ENCODE measurements around the gene STK32B. TPM values are rescaled to one million over a fixed set of nuclear protein-coding genes. Genes with fewer than 3 reads are reported as not detected.

The STK32B gene
- total RNA-seq, 1 donor from 2014 or later = 46.9 TPM

GRCh38 chr4:5084911-5085475 is 33.7 kb downstream of the STK32B start:
- Mint-ChIP-seq H3K9me3 (ENCODE audit: unreplicated experiment) (peaks cover 33% of the 10 kb centered on the region), H3K36me3 (ENCODE audit: unreplicated experiment) (peaks cover 14% of the 10 kb centered on the region), H3K27me3 (ENCODE audit: unreplicated experiment) (no peaks in the 10 kb centered on the region), H3K4me3 (ENCODE audit: unreplicated experiment) (peak overlapping the region; percentile 18), H3K27ac (ENCODE audit: unreplicated experiment) (peak overlapping the region; percentile 89), H3K4me1 (ENCODE audit: unreplicated experiment) (peaks cover 42% of the 10 kb centered on the region)
- no peak for DNase-seq (ENCODE audit: extremely low spot score, unreplicated experiment)
- TF ChIP-seq, protein P1, sequence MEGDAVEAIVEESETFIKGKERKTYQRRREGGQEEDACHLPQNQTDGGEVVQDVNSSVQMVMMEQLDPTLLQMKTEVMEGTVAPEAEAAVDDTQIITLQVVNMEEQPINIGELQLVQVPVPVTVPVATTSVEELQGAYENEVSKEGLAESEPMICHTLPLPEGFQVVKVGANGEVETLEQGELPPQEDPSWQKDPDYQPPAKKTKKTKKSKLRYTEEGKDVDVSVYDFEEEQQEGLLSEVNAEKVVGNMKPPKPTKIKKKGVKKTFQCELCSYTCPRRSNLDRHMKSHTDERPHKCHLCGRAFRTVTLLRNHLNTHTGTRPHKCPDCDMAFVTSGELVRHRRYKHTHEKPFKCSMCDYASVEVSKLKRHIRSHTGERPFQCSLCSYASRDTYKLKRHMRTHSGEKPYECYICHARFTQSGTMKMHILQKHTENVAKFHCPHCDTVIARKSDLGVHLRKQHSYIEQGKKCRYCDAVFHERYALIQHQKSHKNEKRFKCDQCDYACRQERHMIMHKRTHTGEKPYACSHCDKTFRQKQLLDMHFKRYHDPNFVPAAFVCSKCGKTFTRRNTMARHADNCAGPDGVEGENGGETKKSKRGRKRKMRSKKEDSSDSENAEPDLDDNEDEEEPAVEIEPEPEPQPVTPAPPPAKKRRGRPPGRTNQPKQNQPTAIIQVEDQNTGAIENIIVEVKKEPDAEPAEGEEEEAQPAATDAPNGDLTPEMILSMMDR (IDR thresholded peaks at IDR 0.05) = no peak

DNA sequence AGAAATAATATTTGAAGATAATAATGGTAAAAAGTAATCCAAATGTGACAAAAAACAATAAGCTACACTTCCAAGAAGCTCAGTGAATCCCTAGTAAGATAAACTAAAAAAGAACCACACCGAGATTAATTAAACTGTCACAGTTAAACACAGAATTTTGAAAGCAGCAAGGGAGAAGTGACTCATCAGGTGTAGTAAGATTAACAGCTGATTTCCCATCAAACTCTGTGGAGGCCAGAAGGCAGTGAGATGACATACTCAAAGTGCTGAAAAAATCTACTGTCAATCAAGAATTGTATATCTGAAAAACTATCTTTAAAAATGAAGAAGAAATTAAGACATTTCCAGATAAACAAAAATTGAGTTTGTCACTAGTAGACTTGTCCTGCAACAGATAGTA is 35.3 kb downstream of the STK32B start:
- Mint-ChIP-seq H3K4me1 (ENCODE audit: unreplicated experiment) (peaks cover 35% of the 10 kb centered on the region), H3K27ac (ENCODE audit: unreplicated experiment) (peak overlapping the region; percentile 89), H3K4me3 (ENCODE audit: unreplicated experiment) (no peak overlapping the region), H3K27me3 (ENCODE audit: unreplicated experiment) (no peaks in the 10 kb centered on the region), H3K9me3 (ENCODE audit: unreplicated experiment) (peaks cover 30% of the 10 kb centered on the region), H3K36me3 (ENCODE audit: unreplicated experiment) (peaks cover 12% of the 10 kb centered on the region)
- no peak for DNase-seq (ENCODE audit: extremely low spot score, unreplicated experiment)
- TF ChIP-seq, protein P1 (IDR thresholded peaks at IDR 0.05) = no peak

- Mint-ChIP-seq H3K4me1 (ENCODE audit: unreplicated experiment) (peaks cover 53% of the 10 kb centered on the region), H3K4me3 (ENCODE audit: unreplicated experiment) (no peak overlapping the region), H3K27ac (ENCODE audit: unreplicated experiment) (peak overlapping the region; percentile 74), H3K9me3 (ENCODE audit: unreplicated experiment) (peaks cover 5% of the 10 kb centered on the region), H3K27me3 (ENCODE audit: unreplicated experiment) (no peaks in the 10 kb centered on the region), H3K36me3 (ENCODE audit: unreplicated experiment) (peaks cover 7% of the 10 kb centered on the region)
- no peak for DNase-seq (ENCODE audit: extremely low spot score, unreplicated experiment)
- TF ChIP-seq, protein P1 (IDR thresholded peaks at IDR 0.05) = no peak
Measured at GRCh38 chr4:5096261-5096660, 45.0 kb downstream of the STK32B start.

DNA sequence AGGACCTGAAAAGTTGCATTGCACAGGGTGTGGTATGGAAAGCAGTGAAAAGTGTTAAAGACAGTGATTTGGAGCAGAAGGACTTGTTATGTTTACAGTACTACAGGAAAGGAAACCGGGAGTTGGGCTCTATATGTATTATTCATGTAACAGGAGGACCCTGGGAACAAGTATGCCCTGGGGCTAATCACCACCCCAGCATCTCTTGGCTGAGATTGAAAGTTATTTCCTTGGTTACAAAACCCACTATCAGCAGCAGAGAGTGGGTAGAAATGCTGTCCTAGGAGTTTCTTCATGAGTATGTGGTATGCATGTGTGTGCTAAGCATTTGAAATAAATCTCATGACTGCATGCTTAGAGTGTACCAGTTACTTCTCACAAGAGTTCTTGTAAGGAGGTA is 46.9 kb downstream of the STK32B start:
- H3K4me3 Mint-ChIP-seq (ENCODE audit: unreplicated experiment) = no peak overlapping the region
- peaks cover 4% of the 10 kb centered on the region for H3K36me3 Mint-ChIP-seq (ENCODE audit: unreplicated experiment)
- no peak for DNase-seq (ENCODE audit: extremely low spot score, unreplicated experiment)
- TF ChIP-seq, protein P1 (IDR thresholded peaks at IDR 0.05) = no peak
- peak overlapping the region; percentile 82 for H3K27ac Mint-ChIP-seq (ENCODE audit: unreplicated experiment)
- H3K9me3 Mint-ChIP-seq (ENCODE audit: unreplicated experiment) = no peaks in the 10 kb centered on the region
- no peaks in the 10 kb centered on the region for H3K27me3 Mint-ChIP-seq (ENCODE audit: unreplicated experiment)
- peaks cover 62% of the 10 kb centered on the region for H3K4me1 Mint-ChIP-seq (ENCODE audit: unreplicated experiment)

- Mint-ChIP-seq H3K36me3 (ENCODE audit: unreplicated experiment) (peaks cover 4% of the 10 kb centered on the region), H3K9me3 (ENCODE audit: unreplicated experiment) (no peaks in the 10 kb centered on the region), H3K4me3 (ENCODE audit: unreplicated experiment) (no peak overlapping the region), H3K27ac (ENCODE audit: unreplicated experiment) (no peak overlapping the region), H3K27me3 (ENCODE audit: unreplicated experiment) (no peaks in the 10 kb centered on the region), H3K4me1 (ENCODE audit: unreplicated experiment) (peaks cover 60% of the 10 kb centered on the region)
- TF ChIP-seq, protein P1 (IDR thresholded peaks at IDR 0.05) = no peak
- DNase-seq (ENCODE audit: extremely low spot score, unreplicated experiment) = no peak
Measured at GRCh38 chr4:5100336-5100735, 49.1 kb downstream of the STK32B start.
